Uterus (tissue), 2 donors: ENCODE results near the gene TCF3.

Source experiments
- CTCF ChIP-seq, 4 experiments: fragments of 200-600 bp in 2 of 4; fragments of 450-650 bp in 2 of 4; sonication (generic) in 2 of 4; IDR thresholded peaks; one replicate each; pipeline ENCODE4 v1.5.1; 2016 to 2019; ENCODE audit warnings: antibody characterized with exemption in 4 of 4, mild to moderate bottlenecking in 2 of 4, moderate library complexity in 1 of 4
- POLR2A ChIP-seq, 2 donors: fragments of 450-650 bp; IDR thresholded peaks; one replicate each; pipeline ENCODE4 v1.6.1; 2016; ENCODE audit warnings: antibody characterized with exemption in 2 of 2, mild to moderate bottlenecking in 1 of 2, moderate library complexity in 1 of 2

GRCh38 chr19:1652471-1653299, at the start of gene TCF3:
- TF ChIP-seq CTCF (IDR thresholded peaks at IDR 0.05): peak in 2 of 4 experiments; percentile 17 to 41
- TF ChIP-seq POLR2A (IDR thresholded peaks at IDR 0.05): peak; percentile 28 to 60
